Transverse colon (tissue), 4 donors: ENCODE data around the gene PROM2. TPM values are rescaled to one million over a fixed set of nuclear protein-coding genes. Genes with fewer than 3 reads are reported as not detected.

ENCODE experiments used
- DNase-seq: peaks from one replicate; pipeline ENCODE4 v3.0.0-alpha.2; 2019
- H3K27ac ChIP-seq, 4 donors: fragments of 200-600 bp; sonication (generic); 2 replicates each; pipeline ENCODE4 v1.5.1; 2016 to 2018; ENCODE audit warnings: inconsistent platforms in 4 of 4
- H3K27me3 ChIP-seq: fragments of 200-600 bp; sonication (generic); 2 replicates; pipeline ENCODE4 v1.5.1; 2017; ENCODE audit warnings: inconsistent platforms
- H3K36me3 ChIP-seq, 4 donors: fragments of 200-600 bp; sonication (generic); 2 replicates each; pipeline ENCODE4 v1.5.1; 2017 to 2019; ENCODE audit warnings: inconsistent platforms in 4 of 4
- H3K4me1 ChIP-seq, 4 donors: fragments of 200-600 bp; sonication (generic); 2 replicates each; pipeline ENCODE4 v1.5.1; 2017 to 2020; ENCODE audit warnings: inconsistent platforms in 4 of 4
- H3K4me3 ChIP-seq, 4 donors: fragments of 200-600 bp; sonication (generic); 1 replicate in 1 of 4; 2 replicates in 3 of 4; pipeline versions ENCODE4 v1.5.1 to v1.6.1; 2017 to 2019; ENCODE audit warnings: inconsistent platforms in 4 of 4
- H3K9me3 ChIP-seq, 2 donors: fragments of 200-600 bp; sonication (generic); 2 replicates each; pipeline ENCODE4 v1.5.1; 2017 to 2019; ENCODE audit warnings: inconsistent platforms in 2 of 2
- EP300 ChIP-seq: sonication (generic); formaldehyde crosslinking; IDR thresholded peaks from one replicate; pipeline ENCODE4 v1.6.1; 2017; ENCODE audit warnings: antibody characterized with exemption, low read depth
- POLR2A ChIP-seq: fragments of 450-650 bp; IDR thresholded peaks from one replicate; pipeline ENCODE4 v1.6.1; 2016; ENCODE audit warnings: antibody characterized with exemption, mild to moderate bottlenecking, moderate library complexity
- POLR2AphosphoS5 ChIP-seq, 3 donors: sonication (generic); formaldehyde crosslinking; IDR thresholded peaks; one replicate each; pipeline ENCODE4 v1.6.1; 2016; ENCODE audit warnings: antibody characterized with exemption in 3 of 3
- WGBS, 2 donors: methylation state at CpG; one replicate each; pipeline ENCODE4 v1.1.5; 2018; ENCODE audit warnings: low coverage in 1 of 2; 5-methylcytosine and 5-hydroxymethylcytosine counted together
- in situ Hi-C, 4 donors: fragments of 200-750 bp; cut with MboI; loops; one replicate each; pipeline versions ENCODE4 v1.15.0 to v1.15.1; 2017; ENCODE audit warnings: low sequenced_read_pairs in 3 of 4, low pct_ligation_motif_present in 1 of 4, low pct_unique_long_range_greater_than_20kb in 1 of 4
- intact Hi-C: fragments of 100-400 bp; cut with DNase I; formaldehyde crosslinking; loops from one replicate; pipeline ENCODE4 v1.15.1; 2023; ENCODE audit warnings: low total_unique reads
- total RNA-seq, 4 donors: library from RNA; depleted of rRNA; stranded (reverse); fragments of >200 nt; gene quantifications; one replicate each; pipeline ENCODE4 v1.1.0, GENCODE V29; 2016
- TF ChIP-seq, protein P1 (sequence below), 5 experiments: fragments of 200-600 bp in 3 of 5; fragments of 450-650 bp in 2 of 5; sonication (generic) in 3 of 5; IDR thresholded peaks; 1 replicate in 2 of 5; 2 replicates in 3 of 5; pipeline ENCODE4 v1.5.1; 2016 to 2017; ENCODE audit warnings: antibody characterized with exemption in 5 of 5, inconsistent platforms in 3 of 5, mild to moderate bottlenecking in 2 of 5, moderate library complexity in 1 of 5

PROM2 gene
- total RNA-seq, 4 donors from 2014 or later: 20.2 to 46.6 (median 28.6) TPM

DNA sequence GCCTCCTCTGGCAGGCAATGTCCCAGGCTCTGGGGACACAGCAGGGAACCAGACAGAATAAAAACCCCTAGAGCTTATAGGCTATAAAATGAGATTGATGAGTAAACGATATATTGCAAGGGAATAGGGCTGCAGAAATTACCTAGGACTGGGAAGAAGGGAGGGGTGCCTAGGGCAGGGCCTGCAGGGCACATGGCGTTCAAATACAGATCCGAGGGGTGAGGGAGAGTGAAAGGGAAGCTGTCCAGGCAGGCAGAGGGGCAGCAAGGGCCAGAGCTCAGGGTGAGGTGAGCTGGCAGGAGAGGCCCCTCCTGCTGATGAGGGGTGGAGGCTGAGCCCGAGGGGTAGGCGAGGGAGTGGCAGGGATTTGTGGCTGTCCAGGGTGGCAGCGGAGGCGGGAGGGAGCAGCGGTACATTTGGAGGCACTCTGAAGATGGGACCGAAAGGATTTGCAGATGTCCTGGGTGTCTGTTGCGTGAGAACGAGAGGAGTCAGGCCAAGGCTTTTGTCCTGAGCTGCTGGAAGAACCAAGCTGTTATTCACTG, 56.6 kb downstream of the PROM2 start:
- Histone ChIP-seq H3K27me3 (no peaks in the 10 kb centered on the region), H3K9me3 (no peaks in the 10 kb centered on the region), H3K4me1 (peaks cover 0 to 7% (median 1%) of the 10 kb centered on the region in 4 donors), H3K4me3 (no peak overlapping the region), H3K27ac (no peak overlapping the region), H3K36me3 (no peaks in the 10 kb centered on the region)
- TF ChIP-seq, protein P1, sequence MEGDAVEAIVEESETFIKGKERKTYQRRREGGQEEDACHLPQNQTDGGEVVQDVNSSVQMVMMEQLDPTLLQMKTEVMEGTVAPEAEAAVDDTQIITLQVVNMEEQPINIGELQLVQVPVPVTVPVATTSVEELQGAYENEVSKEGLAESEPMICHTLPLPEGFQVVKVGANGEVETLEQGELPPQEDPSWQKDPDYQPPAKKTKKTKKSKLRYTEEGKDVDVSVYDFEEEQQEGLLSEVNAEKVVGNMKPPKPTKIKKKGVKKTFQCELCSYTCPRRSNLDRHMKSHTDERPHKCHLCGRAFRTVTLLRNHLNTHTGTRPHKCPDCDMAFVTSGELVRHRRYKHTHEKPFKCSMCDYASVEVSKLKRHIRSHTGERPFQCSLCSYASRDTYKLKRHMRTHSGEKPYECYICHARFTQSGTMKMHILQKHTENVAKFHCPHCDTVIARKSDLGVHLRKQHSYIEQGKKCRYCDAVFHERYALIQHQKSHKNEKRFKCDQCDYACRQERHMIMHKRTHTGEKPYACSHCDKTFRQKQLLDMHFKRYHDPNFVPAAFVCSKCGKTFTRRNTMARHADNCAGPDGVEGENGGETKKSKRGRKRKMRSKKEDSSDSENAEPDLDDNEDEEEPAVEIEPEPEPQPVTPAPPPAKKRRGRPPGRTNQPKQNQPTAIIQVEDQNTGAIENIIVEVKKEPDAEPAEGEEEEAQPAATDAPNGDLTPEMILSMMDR (IDR thresholded peaks at IDR 0.05): no peak
- no peak for TF ChIP-seq EP300
- no peak for TF ChIP-seq POLR2AphosphoS5 (IDR thresholded peaks at IDR 0.05)
- TF ChIP-seq POLR2A: no peak
- DNase-seq: no peak
- intact Hi-C loops (loop anchor here (10.0 kb wide), 1 partner anchor 126 kb away; the partner anchor contains the start of gene ZNF892), in situ Hi-C loops (no loop called here)
- 30 to 69% methylated on average over 2 to 11 of the region's 11 CpGs for WGBS, 2 donors

DNA sequence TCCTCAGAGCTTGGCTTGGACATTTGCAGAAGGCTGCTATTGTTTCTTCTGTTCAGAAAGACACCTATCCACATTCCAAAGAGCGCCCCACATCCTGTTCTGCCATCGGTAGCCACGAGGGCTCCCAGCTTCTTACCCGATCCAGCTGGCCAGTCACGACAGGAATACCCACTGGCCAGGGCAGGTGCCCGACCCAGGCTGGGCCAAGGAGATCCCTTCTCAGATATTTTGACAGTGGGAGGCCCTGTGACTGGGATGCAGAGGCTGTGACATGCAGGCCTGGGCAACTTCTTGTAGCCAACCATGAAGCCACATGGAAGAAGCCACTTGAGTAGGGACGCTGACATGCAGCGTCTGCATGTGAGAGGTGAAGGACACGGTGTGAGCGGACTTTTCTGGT, 57.4 kb downstream of the PROM2 start:
- H3K4me1 ChIP-seq: peaks cover 0 to 7% (median 1%) of the 10 kb centered on the region in 4 donors
- no peak overlapping the region for H3K4me3 ChIP-seq
- no peaks in the 10 kb centered on the region for H3K27me3 ChIP-seq
- intact Hi-C loops: loop anchor here (10.0 kb wide), 1 partner anchor 127 kb away; the partner anchor contains the start of gene ZNF892
- no peaks in the 10 kb centered on the region for H3K9me3 ChIP-seq
- TF ChIP-seq EP300: no peak
- no peak for TF ChIP-seq POLR2A
- TF ChIP-seq, protein P1 (IDR thresholded peaks at IDR 0.05): no peak
- TF ChIP-seq POLR2AphosphoS5 (IDR thresholded peaks at IDR 0.05): no peak
- no peaks in the 10 kb centered on the region for H3K36me3 ChIP-seq
- no peak overlapping the region for H3K27ac ChIP-seq
- in situ Hi-C loops: no loop called here
- WGBS, 2 donors: 87 to 89% methylated on average over 3 to 10 of the region's 10 CpGs
- DNase-seq: no peak

DNA sequence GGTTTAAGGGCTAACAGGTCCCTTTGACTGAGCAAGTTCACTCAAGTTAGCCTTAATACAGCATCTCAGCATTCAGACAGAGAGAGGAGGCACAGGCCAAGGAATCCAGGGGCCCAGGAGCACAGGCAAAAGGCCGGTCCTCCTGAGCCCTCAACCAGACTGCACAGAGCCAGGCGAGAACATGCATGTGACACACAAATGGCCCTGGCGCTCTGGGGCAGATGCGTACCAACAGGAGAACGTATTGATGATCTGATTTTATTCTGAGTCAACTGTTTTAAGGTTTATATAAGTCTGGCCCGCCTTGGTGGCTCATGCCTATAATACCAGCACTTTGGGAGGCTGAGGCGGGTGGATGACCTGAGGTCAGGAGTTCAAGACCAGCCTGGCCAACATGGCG, 57.8 kb downstream of the PROM2 start:
- no peaks in the 10 kb centered on the region for H3K9me3 ChIP-seq
- TF ChIP-seq EP300 (no peak), POLR2AphosphoS5 (IDR thresholded peaks at IDR 0.05) (no peak), POLR2A (no peak)
- TF ChIP-seq, protein P1 (IDR thresholded peaks at IDR 0.05): no peak

DNA sequence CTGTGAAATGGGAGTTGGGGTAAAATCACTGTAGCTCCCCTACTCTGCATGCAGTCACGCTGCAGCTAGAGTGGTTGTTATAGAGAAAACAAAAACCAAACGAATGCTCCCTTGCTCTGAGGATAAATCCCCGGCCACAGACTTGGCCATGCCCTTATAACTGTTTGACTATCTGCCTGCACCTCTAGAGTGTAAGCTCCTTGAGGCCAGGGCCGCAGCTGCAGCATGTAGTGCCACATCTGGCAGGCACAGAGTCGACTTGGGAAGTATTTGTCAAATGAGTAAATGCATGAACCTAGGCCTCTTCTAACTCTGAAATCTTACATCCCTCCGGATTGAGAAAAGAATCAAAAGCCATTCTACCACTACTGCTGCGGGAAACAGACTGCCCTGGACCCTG, 58.8 kb downstream of the PROM2 start:
- H3K4me1 ChIP-seq: peaks cover 0 to 7% (median 1%) of the 10 kb centered on the region in 4 donors
- H3K4me3 ChIP-seq: no peak overlapping the region
- H3K27me3 ChIP-seq: no peaks in the 10 kb centered on the region
- H3K36me3 ChIP-seq: no peaks in the 10 kb centered on the region
- WGBS, 2 donors: 85 to 100% methylated on average over 1 to 7 of the region's 7 CpGs
- intact Hi-C loops (loop anchor here (10.0 kb wide), 1 partner anchor 128 kb away; the partner anchor contains the start of gene ZNF892), in situ Hi-C loops (no loop called here)
- H3K9me3 ChIP-seq: no peaks in the 10 kb centered on the region
- TF ChIP-seq, protein P1 (IDR thresholded peaks at IDR 0.05): no peak
- TF ChIP-seq POLR2A: no peak
- TF ChIP-seq EP300: no peak
- TF ChIP-seq POLR2AphosphoS5 (IDR thresholded peaks at IDR 0.05): no peak
- peak overlapping the region in 1 of 4 donors; percentile 67 for H3K27ac ChIP-seq
- no peak for DNase-seq

More for the DNA sequence above, 57.8 kb downstream of the PROM2 start:
- Histone ChIP-seq H3K27me3 (no peaks in the 10 kb centered on the region), H3K4me1 (peaks cover 0 to 7% (median 1%) of the 10 kb centered on the region in 4 donors), H3K4me3 (no peak overlapping the region), H3K27ac (no peak overlapping the region), H3K36me3 (no peaks in the 10 kb centered on the region)
- in situ Hi-C loops (no loop called here), intact Hi-C loops (loop anchor here (10.0 kb wide), 1 partner anchor 127 kb away; the partner anchor contains the start of gene ZNF892)
- WGBS, 2 donors: 88 to 91% methylated on average over 3 to 8 of the region's 8 CpGs
- no peak for DNase-seq
